ENCODE results near the gene RTEL1.

The RTEL1 gene

GRCh38 chr20:63739130-63740069 lies 81.3 kb downstream of the RTEL1 start, which contains the start of gene SLC2A4RG:
Gene SLC2A4RG (plus strand): TSS chr20:63739776. CDS start chr20:63739913, 137 bp downstream.
- peak; percentile 88 to 93 for DNase-seq
- TF ChIP-seq POLR2A (IDR thresholded peaks at IDR 0.05; ENCODE audit: low read length) = no peak
- no peak for TF ChIP-seq GATA1 (IDR thresholded peaks at IDR 0.05; ENCODE audit: low read depth, low read length)

GRCh38 chr20:63740070-63740626 lies 82.0 kb downstream of the RTEL1 start:
- TF ChIP-seq GATA1 (IDR thresholded peaks at IDR 0.05; ENCODE audit: low read depth, low read length) (no peak), POLR2A (IDR thresholded peaks at IDR 0.05; ENCODE audit: low read length) (no peak)
- DNase-seq = peak; percentile 61 to 72

- TF ChIP-seq GATA1 (IDR thresholded peaks at IDR 0.05; ENCODE audit: low read depth, low read length) (no peak), POLR2A (IDR thresholded peaks at IDR 0.05; ENCODE audit: low read length) (peak; percentile 26)
- peak; percentile 81 to 87 for DNase-seq
These were observed 82.7 kb downstream of the RTEL1 start for GRCh38 chr20:63740627-63741353.

- TF ChIP-seq GATA1 (IDR thresholded peaks at IDR 0.05; ENCODE audit: low read depth, low read length) (no peak), POLR2A (IDR thresholded peaks at IDR 0.05; ENCODE audit: low read length) (no peak)
- DNase-seq = no peak
These were observed 83.2 kb downstream of the RTEL1 start for GRCh38 chr20:63741354-63741675.

- TF ChIP-seq GATA1 (IDR thresholded peaks at IDR 0.05; ENCODE audit: low read depth, low read length) (no peak), POLR2A (IDR thresholded peaks at IDR 0.05; ENCODE audit: low read length) (no peak)
- DNase-seq = no peak
These were observed 83.7 kb downstream of the RTEL1 start for GRCh38 chr20:63741676-63742380.

- TF ChIP-seq GATA1 (IDR thresholded peaks at IDR 0.05; ENCODE audit: low read depth, low read length) = no peak
- no peak for TF ChIP-seq POLR2A (IDR thresholded peaks at IDR 0.05; ENCODE audit: low read length)
- DNase-seq = no peak
These were observed 84.4 kb downstream of the RTEL1 start for GRCh38 chr20:63742381-63743024.

GRCh38 chr20:63743210-63743970 lies 85.3 kb downstream of the RTEL1 start:
- no peak for TF ChIP-seq GATA1 (IDR thresholded peaks at IDR 0.05; ENCODE audit: low read depth, low read length)
- no peak for TF ChIP-seq POLR2A (IDR thresholded peaks at IDR 0.05; ENCODE audit: low read length)
- no peak for DNase-seq

- TF ChIP-seq GATA1 (IDR thresholded peaks at IDR 0.05; ENCODE audit: low read depth, low read length) (no peak), POLR2A (IDR thresholded peaks at IDR 0.05; ENCODE audit: low read length) (no peak)
- no peak for DNase-seq
These were observed 86.0 kb downstream of the RTEL1 start for GRCh38 chr20:63744158-63744557.

GRCh38 chr20:63744574-63745423 lies 86.7 kb downstream of the RTEL1 start:
- TF ChIP-seq GATA1 (IDR thresholded peaks at IDR 0.05; ENCODE audit: low read depth, low read length) (no peak), POLR2A (IDR thresholded peaks at IDR 0.05; ENCODE audit: low read length) (no peak)
- DNase-seq = no peak

GRCh38 chr20:63745424-63745805 lies 87.3 kb downstream of the RTEL1 start:
- DNase-seq = no peak

More at GRCh38 chr20:63745424-63745805, 87.3 kb downstream of the RTEL1 start:
- TF ChIP-seq POLR2A (IDR thresholded peaks at IDR 0.05; ENCODE audit: low read length) (no peak), GATA1 (IDR thresholded peaks at IDR 0.05; ENCODE audit: low read depth, low read length) (no peak)

Measured in erythroblast (primary cell).